ENCODE data around the gene GRP. TPM values are rescaled to one million over a fixed set of nuclear protein-coding genes. Genes with fewer than 3 reads are reported as not detected.

The GRP gene
- total RNA-seq, 1 experiment from 2014 or later: not detected

DNA sequence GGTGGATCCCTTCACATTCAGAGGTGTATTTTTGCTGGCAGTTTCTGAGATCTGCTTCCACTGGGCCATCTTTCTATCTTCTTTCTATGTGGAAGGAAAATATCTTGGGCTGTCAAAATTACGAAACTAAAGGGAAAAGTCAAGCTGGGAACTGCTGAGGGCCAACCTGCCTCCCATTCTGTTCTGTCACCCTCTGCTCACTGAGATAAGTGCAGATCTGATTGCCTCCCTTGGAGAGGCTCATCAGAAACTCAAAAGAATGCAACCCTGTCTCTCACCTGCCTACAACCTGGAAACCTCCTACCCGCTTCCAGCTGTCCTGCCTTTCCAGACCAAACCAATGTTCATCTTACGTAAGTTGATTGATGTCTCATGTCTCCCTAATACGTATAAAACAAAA is 26.8 kb downstream of the GRP start:
- CTCF ChIA-PET: interaction anchor here (4.4 kb wide), 1 partner anchor 155 kb away, joined by 154 read pairs; no protein-coding TSS in a partner anchor
- H2AFZ ChIP-seq (ENCODE audit: low read depth, low read length, poor library complexity, severe bottlenecking): no peak overlapping the region

More for the DNA sequence above, 26.8 kb downstream of the GRP start:
- H3K4me1 ChIP-seq (ENCODE audit: control insufficient read depth in 1 of 2, insufficient read depth in 2 of 2, low read length in 2 of 2): no peaks in the 10 kb centered on the region
- no peak overlapping the region for H3K27ac ChIP-seq (ENCODE audit: low read depth, low read length)
- DNase-seq (ENCODE audit: low read depth, low spot score): no peak
- TF ChIP-seq CEBPB (IDR thresholded peaks at IDR 0.05; ENCODE audit: low read depth): no peak
- TF ChIP-seq SRF (IDR thresholded peaks at IDR 0.05; ENCODE audit: low read depth): no peak
- no peak for TF ChIP-seq POLR2A (IDR thresholded peaks at IDR 0.05; ENCODE audit: borderline replicate concordance, extremely low read depth, insufficient read depth, insufficient read length)
- no peak for TF ChIP-seq CBX3 (IDR thresholded peaks at IDR 0.05; ENCODE audit: low read depth)
- no peak for TF ChIP-seq RAD21 (IDR thresholded peaks at IDR 0.05; ENCODE audit: low read depth)
- no peak for TF ChIP-seq EGR1 (IDR thresholded peaks at IDR 0.05; ENCODE audit: low read depth)
- TF ChIP-seq ELF1 (IDR thresholded peaks at IDR 0.05; ENCODE audit: borderline replicate concordance, low read depth): no peak
- no peak for TF ChIP-seq TCF7L2 (IDR thresholded peaks at IDR 0.05; ENCODE audit: borderline replicate concordance, extremely low read depth, insufficient read depth, insufficient read length)
- TF ChIP-seq SP1 (IDR thresholded peaks at IDR 0.05; ENCODE audit: low read depth): no peak
- TF ChIP-seq, protein P1, sequence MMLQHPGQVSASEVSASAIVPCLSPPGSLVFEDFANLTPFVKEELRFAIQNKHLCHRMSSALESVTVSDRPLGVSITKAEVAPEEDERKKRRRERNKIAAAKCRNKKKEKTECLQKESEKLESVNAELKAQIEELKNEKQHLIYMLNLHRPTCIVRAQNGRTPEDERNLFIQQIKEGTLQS (IDR thresholded peaks at IDR 0.05): no peak
- TF ChIP-seq SIN3A (IDR thresholded peaks at IDR 0.05; ENCODE audit: low read depth): no peak
- no peak for TF ChIP-seq REST (IDR thresholded peaks at IDR 0.05; ENCODE audit: low read depth)
- TF ChIP-seq ZNF274 (IDR thresholded peaks at IDR 0.05; ENCODE audit: low read depth, low read length): no peak
- TF ChIP-seq EZH2 (IDR thresholded peaks at IDR 0.05): no peak
- no peak for TF ChIP-seq EZH2phosphoT487 (IDR thresholded peaks at IDR 0.05; ENCODE audit: borderline replicate concordance)
- TF ChIP-seq, protein P2, sequence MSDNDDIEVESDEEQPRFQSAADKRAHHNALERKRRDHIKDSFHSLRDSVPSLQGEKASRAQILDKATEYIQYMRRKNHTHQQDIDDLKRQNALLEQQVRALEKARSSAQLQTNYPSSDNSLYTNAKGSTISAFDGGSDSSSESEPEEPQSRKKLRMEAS (IDR thresholded peaks at IDR 0.05): no peak
- TF ChIP-seq, protein P3, sequence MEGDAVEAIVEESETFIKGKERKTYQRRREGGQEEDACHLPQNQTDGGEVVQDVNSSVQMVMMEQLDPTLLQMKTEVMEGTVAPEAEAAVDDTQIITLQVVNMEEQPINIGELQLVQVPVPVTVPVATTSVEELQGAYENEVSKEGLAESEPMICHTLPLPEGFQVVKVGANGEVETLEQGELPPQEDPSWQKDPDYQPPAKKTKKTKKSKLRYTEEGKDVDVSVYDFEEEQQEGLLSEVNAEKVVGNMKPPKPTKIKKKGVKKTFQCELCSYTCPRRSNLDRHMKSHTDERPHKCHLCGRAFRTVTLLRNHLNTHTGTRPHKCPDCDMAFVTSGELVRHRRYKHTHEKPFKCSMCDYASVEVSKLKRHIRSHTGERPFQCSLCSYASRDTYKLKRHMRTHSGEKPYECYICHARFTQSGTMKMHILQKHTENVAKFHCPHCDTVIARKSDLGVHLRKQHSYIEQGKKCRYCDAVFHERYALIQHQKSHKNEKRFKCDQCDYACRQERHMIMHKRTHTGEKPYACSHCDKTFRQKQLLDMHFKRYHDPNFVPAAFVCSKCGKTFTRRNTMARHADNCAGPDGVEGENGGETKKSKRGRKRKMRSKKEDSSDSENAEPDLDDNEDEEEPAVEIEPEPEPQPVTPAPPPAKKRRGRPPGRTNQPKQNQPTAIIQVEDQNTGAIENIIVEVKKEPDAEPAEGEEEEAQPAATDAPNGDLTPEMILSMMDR (IDR thresholded peaks at IDR 0.05 in 2 of 3, conservative IDR thresholded peaks at IDR 0.05 in 1 of 3; ENCODE audit: borderline replicate concordance in 1 of 3, insufficient read depth in 1 of 3, low read depth in 2 of 3, low read length in 2 of 3): no peak
- no peak for TF ChIP-seq POLR2AphosphoS5 (IDR thresholded peaks at IDR 0.05; ENCODE audit: low read depth, low read length)
- TF ChIP-seq ZFX (IDR thresholded peaks at IDR 0.05): no peak
- no peak for TF ChIP-seq ZBTB33 (IDR thresholded peaks at IDR 0.05; ENCODE audit: extremely low read depth, insufficient replicate concordance, low read length)
- ChIA-PET RAD21 (ENCODE audit: low non-redundant PET in 1 of 2, low total read pairs in 2 of 2, uncharacterized antibody in 2 of 2, unreplicated experiment in 2 of 2) (no interaction called here), POLR2A (no interaction called here)
- H3K27me3 ChIP-seq (ENCODE audit: insufficient read depth, low read length): peaks cover 51% of the 10 kb centered on the region
- no peak overlapping the region for H3K4me3 ChIP-seq (replicated peaks in 1 of 2; ENCODE audit: low read depth in 1 of 2, low read length in 2 of 2)
- H4K20me1 ChIP-seq (ENCODE audit: insufficient read depth): no peaks in the 10 kb centered on the region
- no peaks in the 10 kb centered on the region for H3K9me3 ChIP-seq (ENCODE audit: control insufficient read depth in 1 of 2, insufficient read depth in 1 of 2, low read depth in 1 of 2, low read length in 2 of 2)
- no peaks in the 10 kb centered on the region for H3K9me2 ChIP-seq (ENCODE audit: insufficient read depth)
- H3K4me2 ChIP-seq (ENCODE audit: low read length): no peak overlapping the region
- ATAC-seq: no peak
- H3K79me2 ChIP-seq (ENCODE audit: insufficient read depth, low read length): no peaks in the 10 kb centered on the region
- no TSS peak for BruUV-seq (replicated peaks)
- intact Hi-C loops (cut with micrococcal nuclease): no loop called here
- no peak overlapping the region for H3K9ac ChIP-seq (ENCODE audit: low read length)
- no peaks in the 10 kb centered on the region for H3K36me3 ChIP-seq (ENCODE audit: control insufficient read depth in 1 of 2, insufficient read depth in 2 of 2, low read length in 2 of 2)
